ENCODE measurements around the gene LUZP2.
"Not testable (repeated sequence)": the region's sequence is repeated elsewhere in the genome, so short reads cannot be mapped to it uniquely, and the experiment has no call there.

The LUZP2 gene

GRCh38 chr11:24896118-24896835, 399.4 kb downstream of the LUZP2 start:
- Histone ChIP-seq H3K36me3 (ENCODE audit: control insufficient read depth, insufficient read depth, low read length) (no peaks in the 10 kb centered on the region), H3K4me1 (ENCODE audit: control insufficient read depth, insufficient read depth, low read length) (no peaks in the 10 kb centered on the region), H3K9me3 (ENCODE audit: control insufficient read depth, low read length) (no peaks in the 10 kb centered on the region), H3K4me3 (ENCODE audit: low read length) (no peak overlapping the region), H3K9ac (ENCODE audit: low read length) (no peak overlapping the region), H3K27me3 (ENCODE audit: control insufficient read depth, insufficient read depth, low read length) (no peaks in the 10 kb centered on the region)

- H3K4me1 ChIP-seq (ENCODE audit: control insufficient read depth, insufficient read depth, low read length), result no peaks in the 10 kb centered on the region
- H3K27me3 ChIP-seq (ENCODE audit: control insufficient read depth, insufficient read depth, low read length), result no peaks in the 10 kb centered on the region
- no peaks in the 10 kb centered on the region for H3K36me3 ChIP-seq (ENCODE audit: control insufficient read depth, insufficient read depth, low read length)
- no peak overlapping the region for H3K9ac ChIP-seq (ENCODE audit: low read length)
- H3K4me3 ChIP-seq (ENCODE audit: low read length), result no peak overlapping the region
- H3K9me3 ChIP-seq (ENCODE audit: control insufficient read depth, low read length), result no peaks in the 10 kb centered on the region
Observed at GRCh38 chr11:24900514-24900913, 403.7 kb downstream of the LUZP2 start.

GRCh38 chr11:24900960-24901549, 404.2 kb downstream of the LUZP2 start:
- Histone ChIP-seq H3K9ac (ENCODE audit: low read length) (no peak overlapping the region), H3K36me3 (ENCODE audit: control insufficient read depth, insufficient read depth, low read length) (no peaks in the 10 kb centered on the region), H3K4me1 (ENCODE audit: control insufficient read depth, insufficient read depth, low read length) (no peaks in the 10 kb centered on the region), H3K9me3 (ENCODE audit: control insufficient read depth, low read length) (no peaks in the 10 kb centered on the region), H3K27me3 (ENCODE audit: control insufficient read depth, insufficient read depth, low read length) (no peaks in the 10 kb centered on the region), H3K4me3 (ENCODE audit: low read length) (no peak overlapping the region)

GRCh38 chr11:24903555-24903954, 406.7 kb downstream of the LUZP2 start:
- Histone ChIP-seq H3K9me3 (ENCODE audit: control insufficient read depth, low read length) (no peaks in the 10 kb centered on the region), H3K4me1 (ENCODE audit: control insufficient read depth, insufficient read depth, low read length) (no peaks in the 10 kb centered on the region), H3K4me3 (ENCODE audit: low read length) (no peak overlapping the region), H3K9ac (ENCODE audit: low read length) (no peak overlapping the region), H3K36me3 (ENCODE audit: control insufficient read depth, insufficient read depth, low read length) (no peaks in the 10 kb centered on the region), H3K27me3 (ENCODE audit: control insufficient read depth, insufficient read depth, low read length) (no peaks in the 10 kb centered on the region)

- no peaks in the 10 kb centered on the region for H3K36me3 ChIP-seq (ENCODE audit: control insufficient read depth, insufficient read depth, low read length)
- no peaks in the 10 kb centered on the region for H3K4me1 ChIP-seq (ENCODE audit: control insufficient read depth, insufficient read depth, low read length)
- H3K9ac ChIP-seq (ENCODE audit: low read length), result no peak overlapping the region
- H3K9me3 ChIP-seq (ENCODE audit: control insufficient read depth, low read length), result no peaks in the 10 kb centered on the region
- no peaks in the 10 kb centered on the region for H3K27me3 ChIP-seq (ENCODE audit: control insufficient read depth, insufficient read depth, low read length)
- H3K4me3 ChIP-seq (ENCODE audit: low read length), result no peak overlapping the region
Observed at GRCh38 chr11:24925091-24925490, 428.2 kb downstream of the LUZP2 start.

GRCh38 chr11:24932110-24933000, 435.5 kb downstream of the LUZP2 start:
- H3K4me1 ChIP-seq (ENCODE audit: control insufficient read depth, insufficient read depth, low read length), result no peaks in the 10 kb centered on the region
- no peaks in the 10 kb centered on the region for H3K27me3 ChIP-seq (ENCODE audit: control insufficient read depth, insufficient read depth, low read length)
- no peak overlapping the region for H3K9ac ChIP-seq (ENCODE audit: low read length)
- no peaks in the 10 kb centered on the region for H3K36me3 ChIP-seq (ENCODE audit: control insufficient read depth, insufficient read depth, low read length)
- no peaks in the 10 kb centered on the region for H3K9me3 ChIP-seq (ENCODE audit: control insufficient read depth, low read length)
- no peak overlapping the region for H3K4me3 ChIP-seq (ENCODE audit: low read length)

GRCh38 chr11:24934733-24935439, 438.0 kb downstream of the LUZP2 start:
- Histone ChIP-seq H3K27me3 (ENCODE audit: control insufficient read depth, insufficient read depth, low read length) (no peaks in the 10 kb centered on the region), H3K9ac (ENCODE audit: low read length) (no peak overlapping the region), H3K4me3 (ENCODE audit: low read length) (no peak overlapping the region), H3K9me3 (ENCODE audit: control insufficient read depth, low read length) (no peaks in the 10 kb centered on the region), H3K36me3 (ENCODE audit: control insufficient read depth, insufficient read depth, low read length) (no peaks in the 10 kb centered on the region), H3K4me1 (ENCODE audit: control insufficient read depth, insufficient read depth, low read length) (no peaks in the 10 kb centered on the region)

- Histone ChIP-seq H3K4me3 (ENCODE audit: low read length) (no peak overlapping the region), H3K9me3 (ENCODE audit: control insufficient read depth, low read length) (no peaks in the 10 kb centered on the region), H3K36me3 (ENCODE audit: control insufficient read depth, insufficient read depth, low read length) (no peaks in the 10 kb centered on the region), H3K27me3 (ENCODE audit: control insufficient read depth, insufficient read depth, low read length) (no peaks in the 10 kb centered on the region), H3K9ac (ENCODE audit: low read length) (no peak overlapping the region), H3K4me1 (ENCODE audit: control insufficient read depth, insufficient read depth, low read length) (no peaks in the 10 kb centered on the region)
Observed at GRCh38 chr11:24944891-24945290, 448.0 kb downstream of the LUZP2 start.

GRCh38 chr11:24949406-24949805, 452.6 kb downstream of the LUZP2 start:
- H3K4me3 ChIP-seq (ENCODE audit: low read length), result no peak overlapping the region
- no peaks in the 10 kb centered on the region for H3K9me3 ChIP-seq (ENCODE audit: control insufficient read depth, low read length)
- no peaks in the 10 kb centered on the region for H3K4me1 ChIP-seq (ENCODE audit: control insufficient read depth, insufficient read depth, low read length)
- H3K36me3 ChIP-seq (ENCODE audit: control insufficient read depth, insufficient read depth, low read length), result no peaks in the 10 kb centered on the region
- no peaks in the 10 kb centered on the region for H3K27me3 ChIP-seq (ENCODE audit: control insufficient read depth, insufficient read depth, low read length)
- H3K9ac ChIP-seq (ENCODE audit: low read length), result no peak overlapping the region

- Histone ChIP-seq H3K36me3 (ENCODE audit: control insufficient read depth, insufficient read depth, low read length) (no peaks in the 10 kb centered on the region), H3K27me3 (ENCODE audit: control insufficient read depth, insufficient read depth, low read length) (no peaks in the 10 kb centered on the region), H3K4me3 (ENCODE audit: low read length) (no peak overlapping the region), H3K9me3 (ENCODE audit: control insufficient read depth, low read length) (no peaks in the 10 kb centered on the region), H3K9ac (ENCODE audit: low read length) (no peak overlapping the region), H3K4me1 (ENCODE audit: control insufficient read depth, insufficient read depth, low read length) (no peaks in the 10 kb centered on the region)
Observed at GRCh38 chr11:24963852-24964251, 467.0 kb downstream of the LUZP2 start.

- no peaks in the 10 kb centered on the region for H3K9me3 ChIP-seq (ENCODE audit: control insufficient read depth, low read length)
- no peaks in the 10 kb centered on the region for H3K36me3 ChIP-seq (ENCODE audit: control insufficient read depth, insufficient read depth, low read length)
- no peak overlapping the region for H3K9ac ChIP-seq (ENCODE audit: low read length)
- no peak overlapping the region for H3K4me3 ChIP-seq (ENCODE audit: low read length)
- no peaks in the 10 kb centered on the region for H3K4me1 ChIP-seq (ENCODE audit: control insufficient read depth, insufficient read depth, low read length)
- no peaks in the 10 kb centered on the region for H3K27me3 ChIP-seq (ENCODE audit: control insufficient read depth, insufficient read depth, low read length)
Observed at GRCh38 chr11:24965748-24966147, 468.9 kb downstream of the LUZP2 start.

- H3K36me3 ChIP-seq (ENCODE audit: control insufficient read depth, insufficient read depth, low read length); H3K4me3 ChIP-seq (ENCODE audit: low read length); H3K9me3 ChIP-seq (ENCODE audit: control insufficient read depth, low read length); H3K27me3 ChIP-seq (ENCODE audit: control insufficient read depth, insufficient read depth, low read length); H3K9ac ChIP-seq (ENCODE audit: low read length); H3K4me1 ChIP-seq (ENCODE audit: control insufficient read depth, insufficient read depth, low read length): not testable (repeated sequence)
Observed at GRCh38 chr11:24993903-24994302, 497.1 kb downstream of the LUZP2 start.
